ENCODE results near the gene CETN3. TPM values are rescaled to one million over a fixed set of nuclear protein-coding genes. Genes with fewer than 3 reads are reported as not detected.

CETN3 gene
- total RNA-seq, 2 donors from 2014 or later: 2.6 to 14.3 TPM

GRCh38 chr5:90355635-90356034 lies 53.9 kb downstream of the CETN3 start:
- H3K27ac ChIP-seq: no peak overlapping the region
- ATAC-seq: no peak
- DNase-seq: no peak
- TF ChIP-seq POLR2A (IDR thresholded peaks at IDR 0.05) (no peak), CTCF (IDR thresholded peaks at IDR 0.05) (no peak)
- H3K27me3 ChIP-seq: no peaks in the 10 kb centered on the region
- H3K4me1 ChIP-seq: no peaks in the 10 kb centered on the region
- H3K4me3 ChIP-seq: no peak overlapping the region
- no peaks in the 10 kb centered on the region for H3K9me3 ChIP-seq
- WGBS, 2 donors: 65 to 82% methylated on average over 1 of the region's 1 CpG
- no peaks in the 10 kb centered on the region for H3K36me3 ChIP-seq (replicated peaks in 1 of 2; ENCODE audit: insufficient read depth in 1 of 2, low read depth in 2 of 2)
- intact Hi-C loops (cut with DNase I): no loop called here

GRCh38 chr5:90353254-90353653 lies 56.3 kb downstream of the CETN3 start:
- H3K27ac ChIP-seq: no peak overlapping the region
- no peaks in the 10 kb centered on the region for H3K27me3 ChIP-seq
- H3K4me1 ChIP-seq: no peaks in the 10 kb centered on the region
- H3K9me3 ChIP-seq: no peaks in the 10 kb centered on the region
- no peak for DNase-seq
- WGBS, 2 donors: 15 to 21% methylated on average over 3 of the region's 3 CpGs
- no peak for TF ChIP-seq CTCF (IDR thresholded peaks at IDR 0.05)
- no peak for TF ChIP-seq POLR2A (IDR thresholded peaks at IDR 0.05)
- no peaks in the 10 kb centered on the region for H3K36me3 ChIP-seq (replicated peaks in 1 of 2; ENCODE audit: insufficient read depth in 1 of 2, low read depth in 2 of 2)
- H3K4me3 ChIP-seq: no peak overlapping the region
- no peak for ATAC-seq
- intact Hi-C loops (cut with DNase I): no loop called here

GRCh38 chr5:90351101-90351500 lies 58.5 kb downstream of the CETN3 start:
- no peak for ATAC-seq
- DNase-seq: no peak
- 50 to 76% methylated on average over 3 of the region's 3 CpGs for WGBS, 2 donors
- Histone ChIP-seq H3K4me1 (no peaks in the 10 kb centered on the region), H3K4me3 (no peak overlapping the region), H3K27me3 (no peaks in the 10 kb centered on the region), H3K36me3 (replicated peaks in 1 of 2; ENCODE audit: insufficient read depth in 1 of 2, low read depth in 2 of 2) (no peaks in the 10 kb centered on the region), H3K27ac (no peak overlapping the region), H3K9me3 (no peaks in the 10 kb centered on the region)
- TF ChIP-seq CTCF (IDR thresholded peaks at IDR 0.05) (no peak), POLR2A (IDR thresholded peaks at IDR 0.05) (no peak)
- intact Hi-C loops (cut with DNase I): no loop called here

- ATAC-seq (no peak), DNase-seq (no peak)
- H3K4me3 ChIP-seq: no peak overlapping the region
- intact Hi-C loops (cut with DNase I): no loop called here
- no peaks in the 10 kb centered on the region for H3K27me3 ChIP-seq
- H3K9me3 ChIP-seq: no peaks in the 10 kb centered on the region
- H3K27ac ChIP-seq: no peak overlapping the region
- H3K4me1 ChIP-seq: no peaks in the 10 kb centered on the region
- TF ChIP-seq POLR2A (IDR thresholded peaks at IDR 0.05) (no peak), CTCF (IDR thresholded peaks at IDR 0.05) (no peak)
- no peaks in the 10 kb centered on the region for H3K36me3 ChIP-seq (replicated peaks in 1 of 2; ENCODE audit: insufficient read depth in 1 of 2, low read depth in 2 of 2)
Observed at GRCh38 chr5:90347462-90347861, 62.1 kb downstream of the CETN3 start.

- TF ChIP-seq CTCF (IDR thresholded peaks at IDR 0.05): no peak
- no peak for TF ChIP-seq POLR2A (IDR thresholded peaks at IDR 0.05)
- no peak for DNase-seq
Observed at GRCh38 chr5:90345684-90346083, 63.9 kb downstream of the CETN3 start.

More at GRCh38 chr5:90345684-90346083, 63.9 kb downstream of the CETN3 start:
- Histone ChIP-seq H3K27me3 (no peaks in the 10 kb centered on the region), H3K36me3 (replicated peaks in 1 of 2; ENCODE audit: insufficient read depth in 1 of 2, low read depth in 2 of 2) (no peaks in the 10 kb centered on the region), H3K4me3 (no peak overlapping the region), H3K9me3 (no peaks in the 10 kb centered on the region), H3K4me1 (no peaks in the 10 kb centered on the region), H3K27ac (no peak overlapping the region)
- 46 to 50% methylated on average over 1 of the region's 1 CpG for WGBS, 2 donors
- no peak for ATAC-seq
- intact Hi-C loops (cut with DNase I): no loop called here

Measured in body of pancreas (tissue), 4 donors.